A549 (cell line): ENCODE measurements around the gene SMIM38.

Source experiments
- CHD2 ChIP-seq: fragments of 150-350 bp; IDR thresholded peaks from 2 replicates; pipeline ENCODE4 v1.6.1; 2014; ENCODE audit warnings: low read length; ENCODE audit not compliant: partially characterized antibody
- CTCF ChIP-seq: fragments of >200 bp; sonication (Bioruptor Twin); formaldehyde crosslinking; IDR thresholded peaks from 3 replicates; pipeline ENCODE4 v1.5.1; 2016
- EP300 ChIP-seq, 2 experiments: fragments of >200 bp; sonication (Bioruptor Twin); formaldehyde crosslinking; IDR thresholded peaks; 2 replicates in 1 of 2; 3 replicates in 1 of 2; pipeline ENCODE4 v1.6.1; 2016 to 2017
- FOSL2 ChIP-seq, 2 experiments: fragments of 450-650 bp in 1 of 2; fragments of >200 bp in 1 of 2; sonication (Bioruptor Twin) in 1 of 2; formaldehyde crosslinking; IDR thresholded peaks; 2 replicates each; pipeline versions ENCODE4 v1.5.0 to v1.6.1; 2016 to 2020; ENCODE audit warnings: mild to moderate bottlenecking in 1 of 2, moderate library complexity in 1 of 2
- FOXS1 ChIP-seq: fragments of 250-450 bp; sonication (Bioruptor Pico); IDR thresholded peaks from 2 replicates; pipeline ENCODE4 v1.5.0; 2020; ENCODE audit warnings: mild to moderate bottlenecking, moderate library complexity
- JUNB ChIP-seq: fragments of >200 bp; sonication (Bioruptor Twin); formaldehyde crosslinking; IDR thresholded peaks from 2 replicates; pipeline ENCODE4 v1.6.1; 2016
- NR3C1 ChIP-seq: fragments of >200 bp; sonication (Bioruptor Twin); formaldehyde crosslinking; IDR thresholded peaks from 3 replicates; pipeline ENCODE4 v1.6.1; 2017
- POLR2A ChIP-seq: IDR thresholded peaks from 2 replicates; pipeline ENCODE4 v1.6.1; 2012; ENCODE audit warnings: mild to moderate bottlenecking, low read length
- RCOR1 ChIP-seq: fragments of 150-350 bp; IDR thresholded peaks from 2 replicates; pipeline ENCODE4 v1.6.1; 2014; ENCODE audit warnings: antibody characterized with exemption, low read length, low read depth
- REST ChIP-seq: fragments of 200-600 bp; sonication (generic); IDR thresholded peaks from 2 replicates; pipeline ENCODE4 v1.6.1; 2016; ENCODE audit warnings: antibody characterized with exemption, mild to moderate bottlenecking, moderate library complexity
- RNF2 ChIP-seq: fragments of 200-600 bp; sonication (generic); IDR thresholded peaks from 2 replicates; pipeline ENCODE4 v1.6.1; 2016; ENCODE audit warnings: low read depth, mild to moderate bottlenecking, antibody characterized with exemption, moderate library complexity, borderline replicate concordance
- USF2 ChIP-seq: fragments of 450-650 bp; IDR thresholded peaks from 2 replicates; pipeline ENCODE4 v1.6.1; 2014; ENCODE audit warnings: antibody characterized with exemption
- ZFP36 ChIP-seq: fragments of 450-650 bp; IDR thresholded peaks from 2 replicates; pipeline ENCODE4 v1.6.1; 2014; ENCODE audit warnings: borderline replicate concordance; ENCODE audit not compliant: partially characterized antibody

GRCh38 chr11:69201764-69202370, 46.1 kb downstream of the SMIM38 start:
- TF ChIP-seq REST (no peak), CHD2 (no peak), CTCF (no peak), FOSL2 (IDR thresholded peaks at IDR 0.05) (no peak), FOSL2 (CRISPR knock-in tag; IDR thresholded peaks at IDR 0.05) (no peak), RNF2 (no peak), POLR2A (no peak), EP300 (IDR thresholded peaks at IDR 0.05) (no peak), USF2 (no peak), RCOR1 (no peak), JUNB (no peak), ZFP36 (no peak), FOXS1 (no peak), NR3C1 (no peak)
